ENCODE data around the gene TPR. TPM values are rescaled to one million over a fixed set of nuclear protein-coding genes. Genes with fewer than 3 reads are reported as not detected.

Gene TPR
- total and polyA plus RNA-seq, 2 of the 8 experiments (the other 6 are each of a cell fraction or from before 2014, with no cell fraction given) = 57.1 to 102 TPM

- DNase-seq (ENCODE audit: low read depth in 1 of 2, low spot score in 2 of 2) = no peak
These were observed 64.7 kb downstream of the TPR start for GRCh38 chr1:186310307-186310706.

More at GRCh38 chr1:186310307-186310706, 64.7 kb downstream of the TPR start:
- H2BK15ac ChIP-seq (ENCODE audit: low read length) = no peak overlapping the region
- H3K9ac ChIP-seq (replicated peaks in 1 of 4; ENCODE audit: extremely low read depth in 1 of 4, low read depth in 3 of 4, low read length in 3 of 4) = no peak overlapping the region
- H2BK12ac ChIP-seq (ENCODE audit: low read depth, low read length) = no peak overlapping the region
- no peaks in the 10 kb centered on the region for H3K79me2 ChIP-seq (ENCODE audit: control insufficient read depth in 1 of 2, insufficient read depth in 2 of 2, low read length in 2 of 2)
- H3K4ac ChIP-seq (replicated peaks; ENCODE audit: insufficient read length, low read depth, low read length) = no peak overlapping the region
- H4K91ac ChIP-seq (replicated peaks; ENCODE audit: insufficient read length, low read length) = no peak overlapping the region
- no peaks in the 10 kb centered on the region for H3K27me3 ChIP-seq (replicated peaks in 1 of 4; ENCODE audit: control insufficient read depth in 3 of 4, extremely low read depth in 1 of 4, insufficient read depth in 3 of 4, low read length in 3 of 4)
- CTCF ChIA-PET (ENCODE audit: partially characterized antibody) = interaction anchor here (0.8 kb wide), 1 partner anchor 20 kb away, joined by 3 read pairs; no protein-coding TSS in a partner anchor
- no peaks in the 10 kb centered on the region for H3K9me3 ChIP-seq (ENCODE audit: insufficient read depth in 2 of 2, low read depth in 1 of 2, low read length in 1 of 2)
- POLR2A ChIA-PET (ENCODE audit: partially characterized antibody) = no interaction called here
- H3K23me2 ChIP-seq (ENCODE audit: low read depth, low read length) = no peaks in the 10 kb centered on the region
- H3K23ac ChIP-seq (ENCODE audit: insufficient read length) = no peak overlapping the region
- H2BK20ac ChIP-seq (ENCODE audit: low read length) = no peak overlapping the region
- H2BK120ac ChIP-seq (replicated peaks; ENCODE audit: low read depth, low read length) = no peak overlapping the region
- no peak overlapping the region for H3K56ac ChIP-seq (replicated peaks; ENCODE audit: insufficient read length, low read depth, low read length)
- H3K36me3 ChIP-seq (ENCODE audit: control insufficient read depth in 2 of 4, insufficient read depth in 4 of 4, low read length in 3 of 4) = peaks cover 0 to 36% (median 7%) of the 10 kb centered on the region in 4 experiments; a peak in 5 of 8 replicates
- H3K27ac ChIP-seq (ENCODE audit: low read depth, low read length) = no peak overlapping the region
- TF ChIP-seq KDM4A (IDR thresholded peaks at IDR 0.05; ENCODE audit: low read depth, low read length, severe bottlenecking) (no peak), FOSL1 (IDR thresholded peaks at IDR 0.05; ENCODE audit: insufficient read depth, low read depth, low read length) (no peak), TAF7 (optimal IDR thresholded peaks at IDR 0.05; ENCODE audit: borderline replicate concordance, low read depth, low read length) (no peak), POU5F1 (IDR thresholded peaks at IDR 0.05; ENCODE audit: low read depth, low read length) (no peak), POLR2AphosphoS5 (IDR thresholded peaks at IDR 0.05; ENCODE audit: low read depth, low read length) (no peak), TEAD4 (IDR thresholded peaks at IDR 0.05; ENCODE audit: low read depth, low read length) (no peak), SIRT6 (IDR thresholded peaks at IDR 0.05; ENCODE audit: low read length) (no peak), SP1 (IDR thresholded peaks at IDR 0.05; ENCODE audit: low read depth, low read length) (no peak), SRF (IDR thresholded peaks at IDR 0.05; ENCODE audit: low read depth, low read length) (no peak), CHD2 (IDR thresholded peaks at IDR 0.05; ENCODE audit: low read length) (no peak), CHD1 (IDR thresholded peaks at IDR 0.05; ENCODE audit: low read depth, low read length) (no peak), GTF2F1 (IDR thresholded peaks at IDR 0.05; ENCODE audit: borderline replicate concordance, low read depth, low read length) (no peak), ASH2L (IDR thresholded peaks at IDR 0.05; ENCODE audit: low read length) (no peak), RBBP5 (IDR thresholded peaks at IDR 0.05; ENCODE audit: borderline replicate concordance, low read depth, low read length) (no peak), RFX5 (IDR thresholded peaks at IDR 0.05; ENCODE audit: borderline replicate concordance, low read depth, low read length) (no peak), EGR1 (IDR thresholded peaks at IDR 0.05; ENCODE audit: borderline replicate concordance, low read depth, low read length) (no peak), TBP (IDR thresholded peaks at IDR 0.05; ENCODE audit: low read depth, low read length) (no peak)
- H3K79me1 ChIP-seq (ENCODE audit: low read depth, low read length) = no peaks in the 10 kb centered on the region
- H3K14ac ChIP-seq (ENCODE audit: insufficient read length) = no peak overlapping the region
- FAIRE-seq = no peak
- no peak overlapping the region for H3K4me2 ChIP-seq (ENCODE audit: insufficient read depth in 1 of 2, low read depth in 2 of 2, low read length in 2 of 2)
- no peak overlapping the region for H2BK5ac ChIP-seq (ENCODE audit: low read depth, low read length)
- 95% methylated on average over 4 of the region's 4 CpGs; no CpG with 5 or more reads in 1 of the 2 experiments for WGBS, 2 experiments (ENCODE audit: extremely low coverage in 1 of 2, insufficient coverage in 1 of 2, insufficient read length in 1 of 2, insufficient replicate concordance in 2 of 2, low coverage in 1 of 2, low lambda C conversion rate in 2 of 2, missing lambda C conversion rate in 1 of 2)
- H3K4me3 ChIP-seq (ENCODE audit: extremely low read depth in 1 of 4, insufficient read depth in 2 of 4, low read depth in 3 of 4, low read length in 4 of 4) = no peak overlapping the region
- no peak overlapping the region for H2AFZ ChIP-seq (ENCODE audit: low read length)
- no peaks in the 10 kb centered on the region for H4K20me1 ChIP-seq (replicated peaks in 1 of 2; ENCODE audit: control insufficient read depth in 1 of 2, insufficient read depth in 2 of 2, low read length in 2 of 2)
- H2AK5ac ChIP-seq (ENCODE audit: low read depth, low read length) = no peak overlapping the region
- H3K4me1 ChIP-seq (replicated peaks in 1 of 4; ENCODE audit: control insufficient read depth in 3 of 4, insufficient read depth in 4 of 4, low read length in 3 of 4) = no peaks in the 10 kb centered on the region
- no peak overlapping the region for H3K18ac ChIP-seq (ENCODE audit: extremely low read depth, low read length)
- no peak overlapping the region for H4K8ac ChIP-seq (ENCODE audit: extremely low read depth, insufficient read depth, low read length)
- H4K5ac ChIP-seq (ENCODE audit: insufficient read length, low read depth, low read length) = no peak overlapping the region
